Hepatic stellate cell (primary cell): ENCODE results near the gene AP3S1.
"Not testable (repeated sequence)": the region's sequence is repeated elsewhere in the genome, so short reads cannot be mapped to it uniquely, and the experiment has no call there.

Experiments
- DNase-seq: peaks from one replicate; pipeline ENCODE4 v3.0.0; 2011; ENCODE audit warnings: low spot score

AP3S1 gene

GRCh38 chr5:115873392-115873791, 31.7 kb downstream of the AP3S1 start:
- DNase-seq: no peak

GRCh38 chr5:115875447-115875846, 33.7 kb downstream of the AP3S1 start:
- no peak for DNase-seq

- not testable (repeated sequence) for DNase-seq
Observed at GRCh38 chr5:115877342-115877741, 35.6 kb downstream of the AP3S1 start.

GRCh38 chr5:115882434-115882833, 40.7 kb downstream of the AP3S1 start:
- DNase-seq: not testable (repeated sequence)

GRCh38 chr5:115884704-115885103, 43.0 kb downstream of the AP3S1 start:
- DNase-seq: no peak

GRCh38 chr5:115885208-115885607, 43.5 kb downstream of the AP3S1 start:
- DNase-seq: not testable (repeated sequence)

GRCh38 chr5:115888027-115888426, 46.3 kb downstream of the AP3S1 start:
- no peak for DNase-seq

GRCh38 chr5:115892021-115892420, 50.3 kb downstream of the AP3S1 start:
- no peak for DNase-seq

GRCh38 chr5:115894342-115894741, 52.6 kb downstream of the AP3S1 start:
- no peak for DNase-seq

GRCh38 chr5:115895821-115896220, 54.1 kb downstream of the AP3S1 start:
- DNase-seq: peak; percentile 23

GRCh38 chr5:115898656-115899055, 56.9 kb downstream of the AP3S1 start:
- DNase-seq: peak; percentile 8

GRCh38 chr5:115907177-115907576, 65.4 kb downstream of the AP3S1 start:
- no peak for DNase-seq

- DNase-seq: not testable (repeated sequence)
Observed at GRCh38 chr5:115913623-115914400, 72.1 kb downstream of the AP3S1 start.

- DNase-seq: no peak
Observed at GRCh38 chr5:115920171-115920725, 78.5 kb downstream of the AP3S1 start.

GRCh38 chr5:115928578-115929407, 87.1 kb downstream of the AP3S1 start:
- DNase-seq: not testable (repeated sequence)

- DNase-seq: not testable (repeated sequence)
Observed at GRCh38 chr5:115930171-115930570, 88.4 kb downstream of the AP3S1 start.

- DNase-seq: no peak
Observed at GRCh38 chr5:115930630-115931337, 89.0 kb downstream of the AP3S1 start.

GRCh38 chr5:115932991-115933390, 91.3 kb downstream of the AP3S1 start:
- DNase-seq: no peak

- no peak for DNase-seq
Observed at GRCh38 chr5:115934388-115934974, 92.7 kb downstream of the AP3S1 start.

- no peak for DNase-seq
Observed at GRCh38 chr5:115936031-115936430, 94.3 kb downstream of the AP3S1 start.

- no peak for DNase-seq
Observed at GRCh38 chr5:115939059-115939458, 97.3 kb downstream of the AP3S1 start.
